ENCODE data around the gene CALHM5. TPM values are rescaled to one million over a fixed set of nuclear protein-coding genes. Genes with fewer than 3 reads are reported as not detected.

Gene CALHM5
- total RNA-seq, 1 donor from 2014 or later: 0.33 TPM

DNA sequence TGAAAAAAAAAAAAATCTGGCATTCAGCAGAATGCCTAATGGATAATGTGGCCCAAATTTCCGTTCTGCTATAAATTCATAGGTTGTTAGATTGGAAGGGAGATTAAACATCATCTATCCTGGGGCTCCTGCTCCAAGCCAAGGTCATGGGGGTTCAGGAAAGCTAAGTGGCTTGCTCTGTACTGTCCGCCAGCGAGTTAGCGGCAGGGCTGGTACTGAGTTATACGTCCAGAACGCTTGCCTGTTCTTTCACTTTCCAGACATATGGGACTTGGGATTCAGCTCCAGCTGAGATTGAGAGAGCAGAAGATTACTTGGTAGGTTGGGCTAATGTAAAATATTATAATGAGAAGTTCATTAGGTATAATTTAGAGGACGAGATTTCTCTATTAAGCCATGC is 60.7 kb downstream of the CALHM5 start:
- peak overlapping the region; percentile 100 for H3K4me3 Mint-ChIP-seq
- no peaks in the 10 kb centered on the region for H3K36me3 Mint-ChIP-seq (ENCODE audit: low read depth)
- peak overlapping the region; percentile 96 for H3K27ac Mint-ChIP-seq (ENCODE audit: unreplicated experiment)
- peaks cover 7% of the 10 kb centered on the region for H3K27me3 Mint-ChIP-seq (ENCODE audit: low read depth)
- no peaks in the 10 kb centered on the region for H3K9me3 Mint-ChIP-seq
- H3K4me1 Mint-ChIP-seq: peaks cover 34% of the 10 kb centered on the region
- no peak for TF ChIP-seq CTCF (conservative IDR thresholded peaks at IDR 0.05)
- DNase-seq (ENCODE audit: low read depth, low spot score): no peak

Other genes starting within 250 kb of the CALHM5 start
- 57.4 and 57.7 TPM in 2 replicates for gene TSPYL1, start 231.7 kb upstream of the CALHM5 start, total RNA-seq
- gene DSE, start 140.7 kb upstream of the CALHM5 start, total RNA-seq: 21.0 and 23.5 TPM in 2 replicates
- 1.3 and 4.6 TPM in 2 replicates for gene CALHM6, start 50.3 kb upstream of the CALHM5 start, total RNA-seq
- gene TRAPPC3L, start 34.0 kb downstream of the CALHM5 start, total RNA-seq: not detected in 2 replicates
- gene CALHM4, start 42.1 kb downstream of the CALHM5 start, total RNA-seq: not detected in 2 replicates
- gene RWDD1, start 59.9 kb downstream of the CALHM5 start, total RNA-seq: 49.6 and 49.9 TPM in 2 replicates
- 2.2 and 2.4 TPM in 2 replicates for gene RSPH4A, start 104.8 kb downstream of the CALHM5 start, total RNA-seq
- gene ZUP1, start 157.1 kb downstream of the CALHM5 start, total RNA-seq: 14.0 and 14.9 TPM in 2 replicates
- 10.8 and 13.3 TPM in 2 replicates for gene KPNA5, start 169.6 kb downstream of the CALHM5 start, total RNA-seq

All from neural crest cell (in vitro differentiated cells).